ENCODE data around the gene SSC5D.

- TF ChIP-seq SP1 (IDR thresholded peaks at IDR 0.05) (no peak), BHLHE40 (IDR thresholded peaks at IDR 0.05; ENCODE audit: borderline replicate concordance) (no peak), TARDBP (IDR thresholded peaks at IDR 0.05) (no peak)
Measured at GRCh38 chr19:55508120-55508519, 19.9 kb downstream of the SSC5D start.

Measured in HEK293T (cell line).